Measurements from ENCODE around the gene WDR91. TPM values are rescaled to one million over a fixed set of nuclear protein-coding genes. Genes with fewer than 3 reads are reported as not detected.

The WDR91 gene
- total RNA-seq, 1 experiment from 2014 or later, result 7.3 TPM

DNA sequence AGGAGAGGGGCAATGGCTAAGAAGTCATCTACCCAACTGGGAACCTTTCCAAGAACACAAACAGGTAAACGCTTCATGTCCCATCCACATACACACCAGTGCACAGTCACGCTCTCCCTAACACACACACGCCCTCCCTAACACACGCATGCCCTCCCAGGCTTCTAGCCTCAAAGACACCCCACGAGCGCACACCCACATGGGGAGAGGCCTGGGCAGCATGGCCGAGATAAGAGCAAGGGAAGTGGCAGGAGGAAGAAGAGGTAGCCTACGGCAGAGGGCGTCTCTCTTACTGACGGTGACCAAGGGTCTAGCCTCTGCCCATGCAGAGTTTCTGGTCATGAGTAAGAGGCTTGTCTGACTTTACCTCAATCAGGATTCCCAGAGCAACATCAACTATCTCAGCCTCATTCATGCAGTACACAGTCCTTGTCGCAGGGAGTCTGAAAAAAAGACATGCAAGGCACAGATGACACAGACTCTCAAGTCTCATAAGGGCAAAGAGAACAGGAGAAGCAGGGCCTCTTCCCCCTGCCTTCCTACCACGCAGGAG is 43.9 kb downstream of the WDR91 start:
- BruUV-seq (replicated peaks), result no TSS peak
- ChIA-PET POLR2A (no interaction called here), CTCF (interaction anchor here (0.9 kb wide), 1 partner anchor 16 kb away, joined by 4 read pairs; no protein-coding TSS in a partner anchor)
- H3K9me3 Mint-ChIP-seq (ENCODE audit: unreplicated experiment), result peaks cover 1% of the 10 kb centered on the region
- no peak overlapping the region for H3K27ac Mint-ChIP-seq (ENCODE audit: low read depth, unreplicated experiment)
- intact Hi-C loops (cut with micrococcal nuclease), result no loop called here
- H3K4me3 Mint-ChIP-seq (ENCODE audit: unreplicated experiment), result no peak overlapping the region
- peaks cover 22% of the 10 kb centered on the region for H3K4me1 Mint-ChIP-seq (ENCODE audit: insufficient read depth, unreplicated experiment)
- H3K36me3 Mint-ChIP-seq (ENCODE audit: insufficient read depth, unreplicated experiment), result peaks cover 32% of the 10 kb centered on the region
- TF ChIP-seq, protein P1, sequence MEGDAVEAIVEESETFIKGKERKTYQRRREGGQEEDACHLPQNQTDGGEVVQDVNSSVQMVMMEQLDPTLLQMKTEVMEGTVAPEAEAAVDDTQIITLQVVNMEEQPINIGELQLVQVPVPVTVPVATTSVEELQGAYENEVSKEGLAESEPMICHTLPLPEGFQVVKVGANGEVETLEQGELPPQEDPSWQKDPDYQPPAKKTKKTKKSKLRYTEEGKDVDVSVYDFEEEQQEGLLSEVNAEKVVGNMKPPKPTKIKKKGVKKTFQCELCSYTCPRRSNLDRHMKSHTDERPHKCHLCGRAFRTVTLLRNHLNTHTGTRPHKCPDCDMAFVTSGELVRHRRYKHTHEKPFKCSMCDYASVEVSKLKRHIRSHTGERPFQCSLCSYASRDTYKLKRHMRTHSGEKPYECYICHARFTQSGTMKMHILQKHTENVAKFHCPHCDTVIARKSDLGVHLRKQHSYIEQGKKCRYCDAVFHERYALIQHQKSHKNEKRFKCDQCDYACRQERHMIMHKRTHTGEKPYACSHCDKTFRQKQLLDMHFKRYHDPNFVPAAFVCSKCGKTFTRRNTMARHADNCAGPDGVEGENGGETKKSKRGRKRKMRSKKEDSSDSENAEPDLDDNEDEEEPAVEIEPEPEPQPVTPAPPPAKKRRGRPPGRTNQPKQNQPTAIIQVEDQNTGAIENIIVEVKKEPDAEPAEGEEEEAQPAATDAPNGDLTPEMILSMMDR (IDR thresholded peaks at IDR 0.05; ENCODE audit: unreplicated experiment), result no peak
- no peak for DNase-seq (ENCODE audit: unreplicated experiment)
- H3K27me3 Mint-ChIP-seq (ENCODE audit: insufficient read depth, unreplicated experiment), result no peaks in the 10 kb centered on the region

DNA sequence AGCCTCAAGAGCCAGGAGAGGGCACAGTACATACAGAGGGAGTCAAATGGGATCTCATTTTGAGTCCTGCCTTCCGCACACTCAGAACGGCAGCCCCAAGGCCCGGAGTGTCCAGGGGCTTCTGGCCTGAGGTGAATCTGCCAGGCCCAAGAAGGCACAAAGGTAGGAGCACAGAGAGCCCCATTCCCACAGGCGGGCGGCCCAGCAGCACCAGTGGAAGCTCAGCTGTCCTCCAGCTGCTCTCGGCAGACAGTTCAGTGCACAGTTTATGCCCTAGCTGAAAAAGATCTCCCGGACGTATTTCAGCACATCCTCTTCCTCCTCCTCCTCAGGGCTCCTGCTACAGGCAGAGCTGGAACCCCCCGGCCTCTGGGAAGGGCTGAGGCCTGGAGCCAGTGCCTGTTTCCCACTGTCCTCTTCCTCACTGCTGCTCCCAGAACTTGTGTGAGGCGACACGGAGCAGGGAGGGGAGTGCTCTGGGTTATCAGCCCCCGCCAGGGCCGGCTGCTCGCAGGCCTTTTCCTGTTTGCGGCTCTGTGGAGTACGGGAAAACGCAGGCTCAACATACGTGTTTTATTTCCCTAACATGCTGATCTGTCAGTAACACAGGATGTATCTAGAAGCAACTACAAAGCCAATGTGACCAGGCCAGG is 44.9 kb downstream of the WDR91 start:
- Mint-ChIP-seq H3K27ac (ENCODE audit: low read depth, unreplicated experiment) (no peak overlapping the region), H3K9me3 (ENCODE audit: unreplicated experiment) (peaks cover 6% of the 10 kb centered on the region), H3K4me3 (ENCODE audit: unreplicated experiment) (no peak overlapping the region), H3K27me3 (ENCODE audit: insufficient read depth, unreplicated experiment) (no peaks in the 10 kb centered on the region), H3K4me1 (ENCODE audit: insufficient read depth, unreplicated experiment) (peaks cover 17% of the 10 kb centered on the region), H3K36me3 (ENCODE audit: insufficient read depth, unreplicated experiment) (peaks cover 32% of the 10 kb centered on the region)
- ChIA-PET CTCF (no interaction called here), POLR2A (interaction anchor here (0.7 to 3.2 kb wide), 3 partner anchors 16 to 476 kb away, joined by 3 to 11 read pairs (median 3); partner anchors contain the start of gene AGBL3)
- no TSS peak for BruUV-seq (replicated peaks)
- TF ChIP-seq, protein P1 (IDR thresholded peaks at IDR 0.05; ENCODE audit: unreplicated experiment), result no peak
- DNase-seq (ENCODE audit: unreplicated experiment), result no peak
- intact Hi-C loops (cut with micrococcal nuclease), result no loop called here

DNA sequence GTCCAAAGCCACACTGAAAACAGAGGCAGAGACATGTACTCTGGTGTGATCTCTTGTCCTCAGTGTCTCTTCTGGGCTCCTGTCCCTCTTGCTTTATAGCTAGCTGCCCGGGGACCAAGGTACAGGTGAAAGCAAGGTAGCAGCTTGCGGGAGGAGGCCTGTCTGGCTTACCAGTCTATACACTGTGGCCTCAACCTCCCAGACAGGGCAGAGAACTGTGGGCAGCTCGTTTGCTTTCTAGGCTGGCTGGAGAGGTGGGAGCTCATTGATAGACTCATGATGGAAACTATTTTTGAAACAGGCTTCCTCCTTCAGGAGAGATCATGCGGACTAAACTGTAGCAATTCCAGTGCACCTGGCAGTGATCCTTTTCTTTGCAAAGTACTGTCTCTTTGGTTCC is 45.5 kb downstream of the WDR91 start:
- TF ChIP-seq, protein P1 (IDR thresholded peaks at IDR 0.05; ENCODE audit: unreplicated experiment), result no peak
- POLR2A ChIA-PET, result interaction anchor here (1.3 to 3.2 kb wide), 4 partner anchors 18 to 476 kb away, joined by 3 to 11 read pairs (median 6); partner anchors contain the start of genes AGBL3 and TMEM140
- intact Hi-C loops (cut with micrococcal nuclease), result no loop called here
- Mint-ChIP-seq H3K9me3 (ENCODE audit: unreplicated experiment) (peaks cover 6% of the 10 kb centered on the region), H3K4me1 (ENCODE audit: insufficient read depth, unreplicated experiment) (peaks cover 18% of the 10 kb centered on the region), H3K27ac (ENCODE audit: low read depth, unreplicated experiment) (no peak overlapping the region), H3K4me3 (ENCODE audit: unreplicated experiment) (no peak overlapping the region), H3K27me3 (ENCODE audit: insufficient read depth, unreplicated experiment) (no peaks in the 10 kb centered on the region), H3K36me3 (ENCODE audit: insufficient read depth, unreplicated experiment) (peaks cover 32% of the 10 kb centered on the region)
- CTCF ChIA-PET, result interaction anchor here (0.5 kb wide), 1 partner anchor 109 kb away, joined by 4 read pairs; no protein-coding TSS in a partner anchor
- TSS peak; percentile 6 for BruUV-seq (replicated peaks)
- no peak for DNase-seq (ENCODE audit: unreplicated experiment)

DNA sequence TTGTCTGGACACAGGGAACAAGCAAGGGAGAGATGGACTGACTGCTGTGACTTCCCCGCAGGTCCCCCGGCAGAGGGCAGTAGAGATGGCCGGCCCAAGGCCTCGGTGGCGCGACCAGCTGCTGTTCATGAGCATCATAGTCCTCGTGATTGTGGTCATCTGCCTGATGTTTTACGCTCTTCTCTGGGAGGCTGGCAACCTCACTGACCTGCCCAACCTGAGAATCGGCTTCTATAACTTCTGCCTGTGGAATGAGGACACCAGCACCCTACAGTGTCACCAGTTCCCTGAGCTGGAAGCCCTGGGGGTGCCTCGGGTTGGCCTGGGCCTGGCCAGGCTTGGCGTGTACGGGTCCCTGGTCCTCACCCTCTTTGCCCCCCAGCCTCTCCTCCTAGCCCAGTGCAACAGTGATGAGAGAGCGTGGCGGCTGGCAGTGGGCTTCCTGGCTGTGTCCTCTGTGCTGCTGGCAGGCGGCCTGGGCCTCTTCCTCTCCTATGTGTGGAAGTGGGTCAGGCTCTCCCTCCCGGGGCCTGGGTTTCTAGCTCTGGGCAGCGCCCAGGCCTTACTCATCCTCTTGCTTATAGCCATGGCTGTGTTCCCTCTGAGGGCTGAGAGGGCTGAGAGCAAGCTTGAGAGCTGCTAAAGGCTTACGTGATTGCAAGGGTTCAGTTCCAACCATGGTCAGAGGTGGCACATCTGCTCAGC is 46.8 kb downstream of the WDR91 start:
- POLR2A ChIA-PET, result interaction anchor here (0.9 to 3.2 kb wide), 5 partner anchors 8 to 178 kb away, joined by 3 to 11 read pairs (median 3); partner anchors contain the start of genes AGBL3 and TMEM140
- no TSS peak for BruUV-seq (replicated peaks)
- Mint-ChIP-seq H3K9me3 (ENCODE audit: unreplicated experiment) (peaks cover 6% of the 10 kb centered on the region), H3K27ac (ENCODE audit: low read depth, unreplicated experiment) (no peak overlapping the region), H3K27me3 (ENCODE audit: insufficient read depth, unreplicated experiment) (no peaks in the 10 kb centered on the region), H3K4me3 (ENCODE audit: unreplicated experiment) (no peak overlapping the region), H3K36me3 (ENCODE audit: insufficient read depth, unreplicated experiment) (peaks cover 31% of the 10 kb centered on the region), H3K4me1 (ENCODE audit: insufficient read depth, unreplicated experiment) (peaks cover 25% of the 10 kb centered on the region)
- intact Hi-C loops (cut with micrococcal nuclease), result no loop called here
- TF ChIP-seq, protein P1 (IDR thresholded peaks at IDR 0.05; ENCODE audit: unreplicated experiment), result no peak
- DNase-seq (ENCODE audit: unreplicated experiment), result no peak
- CTCF ChIA-PET, result interaction anchor here (1.2 kb wide), 1 partner anchor 177 kb away, joined by 5 read pairs; no protein-coding TSS in a partner anchor

Data from MCF 10A (cell line).